ENCODE measurements around the gene LPP. TPM values are rescaled to one million over a fixed set of nuclear protein-coding genes. Genes with fewer than 3 reads are reported as not detected.

LPP gene
- total RNA-seq, 1 experiment from 2014 or later, result 120 TPM

- H3K27ac Mint-ChIP-seq (ENCODE audit: unreplicated experiment), result no peak overlapping the region
- H3K36me3 ChIP-seq (ENCODE audit: control insufficient read depth, insufficient read depth, low read length), result no peaks in the 10 kb centered on the region
- no peaks in the 10 kb centered on the region for H3K27me3 Mint-ChIP-seq (ENCODE audit: insufficient read depth, unreplicated experiment)
- BruUV-seq (replicated peaks), result no TSS peak
- intact Hi-C loops (cut with micrococcal nuclease; ENCODE audit: unreplicated experiment), result loop anchor here (10.0 kb wide), 2 partner anchors 133 to 803 kb away; no protein-coding TSS in a partner anchor
- no peak for DNase-seq
- H3K27me3 ChIP-seq (replicated peaks; ENCODE audit: control insufficient read depth, insufficient read depth, low read length), result no peaks in the 10 kb centered on the region
- H3K9me3 Mint-ChIP-seq (ENCODE audit: unreplicated experiment), result peaks cover 11% of the 10 kb centered on the region
- H3K4me1 Mint-ChIP-seq (ENCODE audit: low read depth, unreplicated experiment), result peaks cover 25% of the 10 kb centered on the region
- ChIA-PET POLR2A (no interaction called here), CTCF (no interaction called here)
- H3K4me1 ChIP-seq, result peaks cover 45% of the 10 kb centered on the region
- H3K9me3 ChIP-seq, result no peaks in the 10 kb centered on the region
- no peak overlapping the region for H3K4me3 ChIP-seq (ENCODE audit: low read depth, low read length)
- H3K4me3 Mint-ChIP-seq (ENCODE audit: unreplicated experiment), result no peak overlapping the region
- no peaks in the 10 kb centered on the region for H3K36me3 Mint-ChIP-seq (ENCODE audit: insufficient read depth, unreplicated experiment)
- no peak for TF ChIP-seq CTCF (IDR thresholded peaks at IDR 0.05; ENCODE audit: insufficient read depth in 1 of 2, low read depth in 1 of 2, low read length in 1 of 2, severe bottlenecking in 1 of 2, unreplicated experiment in 1 of 2)
Measured at GRCh38 chr3:188151438-188151837, 2.5 kb upstream of the LPP start.

GRCh38 chr3:188152660-188153436 lies 1.1 kb upstream of the LPP start:
- Mint-ChIP-seq H3K27me3 (ENCODE audit: insufficient read depth, unreplicated experiment) (no peaks in the 10 kb centered on the region), H3K36me3 (ENCODE audit: insufficient read depth, unreplicated experiment) (peaks cover 3% of the 10 kb centered on the region), H3K4me1 (ENCODE audit: low read depth, unreplicated experiment) (peaks cover 35% of the 10 kb centered on the region), H3K9me3 (ENCODE audit: unreplicated experiment) (peaks cover 8% of the 10 kb centered on the region), H3K27ac (ENCODE audit: unreplicated experiment) (peak overlapping the region; percentile 89), H3K4me3 (ENCODE audit: unreplicated experiment) (peak overlapping the region; percentile 84)
- POLR2A ChIA-PET, result interaction anchor here (0.6 to 3.1 kb wide), 20 partner anchors 18 to 801 kb away, joined by 3 to 36 read pairs (median 4); partner anchors contain the start of gene BCL6
- TSS peak; percentile 88 for BruUV-seq (replicated peaks)
- no peaks in the 10 kb centered on the region for H3K9me3 ChIP-seq
- CTCF ChIA-PET, result interaction anchor here (0.8 to 2.0 kb wide), 4 partner anchors 87 to 412 kb away, joined by 3 to 8 read pairs (median 3); no protein-coding TSS in a partner anchor
- DNase-seq, result peak; percentile 61 to 67
- peak overlapping the region; percentile 68 for H3K4me3 ChIP-seq (ENCODE audit: low read depth, low read length)
- H3K27me3 ChIP-seq (replicated peaks; ENCODE audit: control insufficient read depth, insufficient read depth, low read length), result no peaks in the 10 kb centered on the region
- no peaks in the 10 kb centered on the region for H3K36me3 ChIP-seq (ENCODE audit: control insufficient read depth, insufficient read depth, low read length)
- intact Hi-C loops (cut with micrococcal nuclease; ENCODE audit: unreplicated experiment), result loop anchor here (1.0 to 10.0 kb wide), 7 partner anchors 30 to 802 kb away; no protein-coding TSS in a partner anchor
- H3K4me1 ChIP-seq, result peaks cover 59% of the 10 kb centered on the region
- TF ChIP-seq CTCF (IDR thresholded peaks at IDR 0.05; ENCODE audit: insufficient read depth in 1 of 2, low read depth in 1 of 2, low read length in 1 of 2, severe bottlenecking in 1 of 2, unreplicated experiment in 1 of 2), result no peak

- Mint-ChIP-seq H3K4me3 (ENCODE audit: unreplicated experiment) (peak overlapping the region; percentile 84), H3K27ac (ENCODE audit: unreplicated experiment) (peak overlapping the region; percentile 89), H3K36me3 (ENCODE audit: insufficient read depth, unreplicated experiment) (peaks cover 8% of the 10 kb centered on the region), H3K4me1 (ENCODE audit: low read depth, unreplicated experiment) (peaks cover 42% of the 10 kb centered on the region), H3K27me3 (ENCODE audit: insufficient read depth, unreplicated experiment) (no peaks in the 10 kb centered on the region), H3K9me3 (ENCODE audit: unreplicated experiment) (peaks cover 1% of the 10 kb centered on the region)
- peak overlapping the region; percentile 68 for H3K4me3 ChIP-seq (ENCODE audit: low read depth, low read length)
- CTCF ChIA-PET, result interaction anchor here (0.8 to 2.0 kb wide), 4 partner anchors 88 to 413 kb away, joined by 3 to 8 read pairs (median 3); no protein-coding TSS in a partner anchor
- H3K9me3 ChIP-seq, result no peaks in the 10 kb centered on the region
- peaks cover 65% of the 10 kb centered on the region for H3K4me1 ChIP-seq
- no peaks in the 10 kb centered on the region for H3K36me3 ChIP-seq (ENCODE audit: control insufficient read depth, insufficient read depth, low read length)
- DNase-seq, result peak; percentile 87 to 95
- H3K27me3 ChIP-seq (replicated peaks; ENCODE audit: control insufficient read depth, insufficient read depth, low read length), result no peaks in the 10 kb centered on the region
- TSS peak; percentile 28 for BruUV-seq (replicated peaks)
- POLR2A ChIA-PET, result interaction anchor here (0.6 to 3.1 kb wide), 19 partner anchors 18 to 800 kb away, joined by 3 to 36 read pairs (median 4); partner anchors contain the start of gene BCL6
- intact Hi-C loops (cut with micrococcal nuclease; ENCODE audit: unreplicated experiment), result loop anchor here (1.0 to 10.0 kb wide), 8 partner anchors 30 to 801 kb away; no protein-coding TSS in a partner anchor
- TF ChIP-seq CTCF (IDR thresholded peaks at IDR 0.05; ENCODE audit: insufficient read depth in 1 of 2, low read depth in 1 of 2, low read length in 1 of 2, severe bottlenecking in 1 of 2, unreplicated experiment in 1 of 2), result no peak
Measured at GRCh38 chr3:188153437-188154013, 432 bp upstream of the LPP start.

Measured in Caco-2 (cell line).